ENCODE measurements around the gene SWI5.

SWI5 gene

GRCh38 chr9:128280084-128280622 lies 4.1 kb downstream of the SWI5 start:
- Histone ChIP-seq H2BK120ac (ENCODE audit: low read depth, low read length) (no peak overlapping the region), H3K4me3 (ENCODE audit: low read length in 2 of 2) (no peak overlapping the region), H3K27me3 (ENCODE audit: control insufficient read depth in 3 of 3, insufficient read depth in 3 of 3, low read depth in 1 of 3, low read length in 3 of 3) (peaks cover 0 to under 1% (median 0%) of the 10 kb centered on the region in 3 experiments), H3K4me1 (ENCODE audit: control insufficient read depth in 2 of 2, insufficient read depth in 1 of 2, low read depth in 1 of 2, low read length in 2 of 2) (peaks cover 3 to 4% of the 10 kb centered on the region in 2 donors), H3K9ac (ENCODE audit: low read depth, low read length, poor library complexity) (no peak overlapping the region), H4K8ac (ENCODE audit: low read depth, low read length) (no peak overlapping the region), H3K18ac (ENCODE audit: low read length) (no peak overlapping the region), H3K27ac (replicated peaks; ENCODE audit: low read length) (no peak overlapping the region), H2BK15ac (ENCODE audit: low read length) (no peak overlapping the region), H4K91ac (ENCODE audit: low read depth, low read length, poor library complexity) (no peak overlapping the region), H2BK5ac (ENCODE audit: low read length) (no peak overlapping the region), H2AK5ac (ENCODE audit: low read depth, low read length) (no peak overlapping the region), H2BK12ac (ENCODE audit: low read length) (no peak overlapping the region), H3K4ac (ENCODE audit: low read length) (no peak overlapping the region), H3K23ac (ENCODE audit: low read depth, low read length, poor library complexity) (no peak overlapping the region), H3K14ac (ENCODE audit: low read length) (no peak overlapping the region), H3K9me3 (replicated peaks in 1 of 2; ENCODE audit: control insufficient read depth in 2 of 2, insufficient read depth in 1 of 2, low read depth in 1 of 2, low read length in 2 of 2) (no peaks in the 10 kb centered on the region), H3K79me1 (ENCODE audit: low read depth, low read length) (peaks cover 2% of the 10 kb centered on the region), H3K4me2 (ENCODE audit: insufficient read depth, low read length, poor library complexity, severe bottlenecking) (no peak overlapping the region), H3K36me3 (replicated peaks in 1 of 2; ENCODE audit: control insufficient read depth in 2 of 2, insufficient read depth in 2 of 2, low read length in 2 of 2) (peaks cover 0 to under 1% of the 10 kb centered on the region in 2 donors), H2AFZ (ENCODE audit: low read length) (no peak overlapping the region)
- WGBS, 2 donors (ENCODE audit: extremely low coverage in 2 of 2, insufficient read length in 2 of 2, insufficient replicate concordance in 1 of 2) = no CpG with 5 or more reads among the region's 5 CpGs
- no peak for DNase-seq (ENCODE audit: low spot score)

DNA sequence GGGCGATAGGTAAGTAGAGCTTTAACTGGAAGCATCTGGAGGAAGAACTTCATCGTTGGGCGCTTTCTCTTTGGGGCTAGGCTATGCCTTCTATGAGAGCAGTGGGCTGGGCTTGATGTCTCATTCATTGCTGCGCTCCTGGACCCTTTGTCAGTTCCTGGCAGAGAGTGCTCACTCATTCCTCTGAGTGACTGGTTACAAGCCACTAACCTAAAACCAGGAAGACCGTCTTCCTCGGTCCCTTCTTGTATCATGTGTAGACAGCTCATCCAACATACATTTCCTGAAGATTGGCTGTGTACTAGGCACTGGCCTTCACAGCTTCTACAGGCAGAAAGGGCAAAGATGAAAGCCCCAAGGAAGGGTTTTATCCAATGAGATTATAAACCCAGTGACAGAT lies 6.4 kb downstream of the SWI5 start:
- Histone ChIP-seq H2AK5ac (ENCODE audit: low read depth, low read length) (no peak overlapping the region), H2BK5ac (ENCODE audit: low read length) (no peak overlapping the region), H3K18ac (ENCODE audit: low read length) (no peak overlapping the region), H4K8ac (ENCODE audit: low read depth, low read length) (no peak overlapping the region), H2BK12ac (ENCODE audit: low read length) (no peak overlapping the region), H3K23ac (ENCODE audit: low read depth, low read length, poor library complexity) (no peak overlapping the region), H3K4ac (ENCODE audit: low read length) (no peak overlapping the region), H2BK15ac (ENCODE audit: low read length) (no peak overlapping the region), H3K79me1 (ENCODE audit: low read depth, low read length) (no peaks in the 10 kb centered on the region), H3K9me3 (replicated peaks in 1 of 2; ENCODE audit: control insufficient read depth in 2 of 2, insufficient read depth in 1 of 2, low read depth in 1 of 2, low read length in 2 of 2) (no peaks in the 10 kb centered on the region), H3K4me3 (ENCODE audit: low read length in 2 of 2) (no peak overlapping the region), H4K91ac (ENCODE audit: low read depth, low read length, poor library complexity) (no peak overlapping the region), H3K36me3 (replicated peaks in 1 of 2; ENCODE audit: control insufficient read depth in 2 of 2, insufficient read depth in 2 of 2, low read length in 2 of 2) (peaks cover 6 to 15% of the 10 kb centered on the region in 2 donors), H2BK120ac (ENCODE audit: low read depth, low read length) (no peak overlapping the region), H3K4me2 (ENCODE audit: insufficient read depth, low read length, poor library complexity, severe bottlenecking) (no peak overlapping the region), H3K27me3 (ENCODE audit: control insufficient read depth in 3 of 3, insufficient read depth in 3 of 3, low read depth in 1 of 3, low read length in 3 of 3) (no peaks in the 10 kb centered on the region), H2AFZ (ENCODE audit: low read length) (no peak overlapping the region), H3K9ac (ENCODE audit: low read depth, low read length, poor library complexity) (no peak overlapping the region), H3K4me1 (ENCODE audit: control insufficient read depth in 2 of 2, insufficient read depth in 1 of 2, low read depth in 1 of 2, low read length in 2 of 2) (no peaks in the 10 kb centered on the region), H3K27ac (replicated peaks; ENCODE audit: low read length) (no peak overlapping the region), H3K14ac (ENCODE audit: low read length) (no peak overlapping the region)
- DNase-seq (ENCODE audit: low spot score) = no peak
- no CpG with 5 or more reads among the region's 6 CpGs for WGBS, 2 donors (ENCODE audit: extremely low coverage in 2 of 2, insufficient read length in 2 of 2, insufficient replicate concordance in 1 of 2)

DNA sequence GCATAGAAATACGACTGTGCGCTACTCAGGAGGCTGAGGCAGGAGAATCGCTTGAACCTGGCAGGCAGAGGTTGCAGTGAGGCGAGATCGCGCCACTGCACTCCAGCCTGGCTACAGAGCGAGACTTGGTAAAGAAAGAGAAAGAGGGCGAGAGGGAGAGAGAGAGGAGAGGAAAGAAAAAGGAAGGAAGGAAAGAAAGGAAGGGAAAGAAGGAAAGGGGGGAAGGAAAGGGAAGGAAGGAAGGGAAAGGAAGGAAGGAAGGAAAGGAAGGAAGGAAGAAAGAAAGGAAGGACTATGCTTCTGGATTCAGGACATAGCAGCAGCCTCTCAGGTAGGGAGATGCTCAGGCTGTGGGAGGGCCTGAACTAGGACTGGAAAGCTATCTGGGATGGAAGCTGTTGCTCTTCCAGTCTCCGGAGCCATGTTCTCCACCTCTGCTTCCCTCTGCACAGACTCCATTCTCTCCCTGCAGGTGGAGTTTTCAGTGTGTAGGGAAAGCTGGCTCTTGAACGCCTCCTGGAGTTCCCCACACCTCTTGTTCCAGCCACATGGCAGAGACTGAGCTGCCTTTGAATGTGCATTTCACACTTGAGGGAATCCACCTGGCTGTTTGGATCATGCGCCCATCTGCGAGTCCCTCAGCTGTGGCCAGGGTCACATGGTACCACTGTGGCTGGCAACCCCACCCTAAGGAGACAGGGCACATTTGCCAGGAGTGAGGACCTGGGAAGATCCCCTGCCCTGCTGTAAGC lies 9.1 kb downstream of the SWI5 start:
- Histone ChIP-seq H2BK12ac (ENCODE audit: low read length) (no peak overlapping the region), H3K79me1 (ENCODE audit: low read depth, low read length) (no peaks in the 10 kb centered on the region), H3K27ac (replicated peaks; ENCODE audit: low read length) (no peak overlapping the region), H3K4me2 (ENCODE audit: insufficient read depth, low read length, poor library complexity, severe bottlenecking) (no peak overlapping the region), H2BK15ac (ENCODE audit: low read length) (no peak overlapping the region), H4K91ac (ENCODE audit: low read depth, low read length, poor library complexity) (no peak overlapping the region), H2AFZ (ENCODE audit: low read length) (no peak overlapping the region), H3K18ac (ENCODE audit: low read length) (no peak overlapping the region), H4K8ac (ENCODE audit: low read depth, low read length) (no peak overlapping the region), H3K9me3 (replicated peaks in 1 of 2; ENCODE audit: control insufficient read depth in 2 of 2, insufficient read depth in 1 of 2, low read depth in 1 of 2, low read length in 2 of 2) (no peaks in the 10 kb centered on the region), H3K4me3 (ENCODE audit: low read length in 2 of 2) (no peak overlapping the region), H3K9ac (ENCODE audit: low read depth, low read length, poor library complexity) (peak overlapping the region; percentile 30), H3K14ac (ENCODE audit: low read length) (no peak overlapping the region), H3K4ac (ENCODE audit: low read length) (no peak overlapping the region), H3K36me3 (replicated peaks in 1 of 2; ENCODE audit: control insufficient read depth in 2 of 2, insufficient read depth in 2 of 2, low read length in 2 of 2) (peaks cover 6 to 30% of the 10 kb centered on the region in 2 donors), H2BK5ac (ENCODE audit: low read length) (no peak overlapping the region), H2BK120ac (ENCODE audit: low read depth, low read length) (no peak overlapping the region), H3K23ac (ENCODE audit: low read depth, low read length, poor library complexity) (peak overlapping the region; percentile 81), H3K4me1 (ENCODE audit: control insufficient read depth in 2 of 2, insufficient read depth in 1 of 2, low read depth in 1 of 2, low read length in 2 of 2) (no peaks in the 10 kb centered on the region), H2AK5ac (ENCODE audit: low read depth, low read length) (no peak overlapping the region), H3K27me3 (ENCODE audit: control insufficient read depth in 3 of 3, insufficient read depth in 3 of 3, low read depth in 1 of 3, low read length in 3 of 3) (no peaks in the 10 kb centered on the region)
- no peak for DNase-seq (ENCODE audit: low spot score)
- WGBS, 2 donors (ENCODE audit: extremely low coverage in 2 of 2, insufficient read length in 2 of 2, insufficient replicate concordance in 1 of 2) = no CpG with 5 or more reads among the region's 12 CpGs

GRCh38 chr9:128286440-128286839 lies 10.4 kb downstream of the SWI5 start:
- H3K14ac ChIP-seq (ENCODE audit: low read length) = no peak overlapping the region
- no peak overlapping the region for H3K27ac ChIP-seq (replicated peaks; ENCODE audit: low read length)
- H3K9me3 ChIP-seq (replicated peaks in 1 of 2; ENCODE audit: control insufficient read depth in 2 of 2, insufficient read depth in 1 of 2, low read depth in 1 of 2, low read length in 2 of 2) = no peaks in the 10 kb centered on the region
- no peak overlapping the region for H3K4me2 ChIP-seq (ENCODE audit: insufficient read depth, low read length, poor library complexity, severe bottlenecking)
- H3K4ac ChIP-seq (ENCODE audit: low read length) = no peak overlapping the region
- WGBS, 2 donors (ENCODE audit: extremely low coverage in 2 of 2, insufficient read length in 2 of 2, insufficient replicate concordance in 1 of 2) = no CpG with 5 or more reads among the region's 6 CpGs
- no peak overlapping the region for H2AFZ ChIP-seq (ENCODE audit: low read length)
- H2BK15ac ChIP-seq (ENCODE audit: low read length) = no peak overlapping the region
- no peak overlapping the region for H2BK120ac ChIP-seq (ENCODE audit: low read depth, low read length)
- no peak overlapping the region for H3K9ac ChIP-seq (ENCODE audit: low read depth, low read length, poor library complexity)
- no peak overlapping the region for H3K23ac ChIP-seq (ENCODE audit: low read depth, low read length, poor library complexity)
- DNase-seq (ENCODE audit: low spot score) = no peak
- no peaks in the 10 kb centered on the region for H3K27me3 ChIP-seq (ENCODE audit: control insufficient read depth in 3 of 3, insufficient read depth in 3 of 3, low read depth in 1 of 3, low read length in 3 of 3)
- no peaks in the 10 kb centered on the region for H3K79me1 ChIP-seq (ENCODE audit: low read depth, low read length)
- H3K36me3 ChIP-seq (replicated peaks in 1 of 2; ENCODE audit: control insufficient read depth in 2 of 2, insufficient read depth in 2 of 2, low read length in 2 of 2) = peaks cover 6 to 30% of the 10 kb centered on the region in 2 donors
- H3K4me1 ChIP-seq (ENCODE audit: control insufficient read depth in 2 of 2, insufficient read depth in 1 of 2, low read depth in 1 of 2, low read length in 2 of 2) = no peaks in the 10 kb centered on the region
- H2BK5ac ChIP-seq (ENCODE audit: low read length) = no peak overlapping the region
- no peak overlapping the region for H4K91ac ChIP-seq (ENCODE audit: low read depth, low read length, poor library complexity)
- H3K4me3 ChIP-seq (ENCODE audit: low read length in 2 of 2) = no peak overlapping the region
- H2BK12ac ChIP-seq (ENCODE audit: low read length) = no peak overlapping the region
- H4K8ac ChIP-seq (ENCODE audit: low read depth, low read length) = no peak overlapping the region
- H2AK5ac ChIP-seq (ENCODE audit: low read depth, low read length) = no peak overlapping the region
- H3K18ac ChIP-seq (ENCODE audit: low read length) = no peak overlapping the region

Measured in neuronal stem cell (in vitro differentiated cells).